Neuronal stem cell (in vitro differentiated cells): ENCODE measurements around the gene CDH15.
A peak's percentile ranks its signal among the peaks of the same experiment; 100 is the strongest.

Experiments
- DNase-seq: peaks from one replicate; pipeline ENCODE4 v3.0.0-alpha.2; 2013; ENCODE audit warnings: low spot score
- H2AFZ ChIP-seq: one replicate; pipeline ENCODE4 v1.6.1; 2013; ENCODE audit warnings: mild to moderate bottlenecking, low read length, inconsistent platforms
- H2AK5ac ChIP-seq: 2 replicates; pipeline ENCODE4 v1.6.1; 2013; ENCODE audit warnings: low read depth, mild to moderate bottlenecking, inconsistent platforms, low read length, moderate library complexity, mixed read lengths
- H2BK120ac ChIP-seq: 2 replicates; pipeline ENCODE4 v1.6.1; 2013; ENCODE audit warnings: low read depth, mild to moderate bottlenecking, inconsistent platforms, low read length, moderate library complexity, mixed read lengths
- H2BK12ac ChIP-seq: one replicate; pipeline ENCODE4 v1.6.1; 2013; ENCODE audit warnings: low read length, inconsistent platforms
- H2BK15ac ChIP-seq: 2 replicates; pipeline ENCODE4 v1.6.1; 2013; ENCODE audit warnings: mild to moderate bottlenecking, low read length, inconsistent platforms, mixed read lengths
- H2BK5ac ChIP-seq: one replicate; pipeline ENCODE4 v1.6.1; 2013; ENCODE audit warnings: inconsistent platforms, mild to moderate bottlenecking, low read length, moderate library complexity
- H3K14ac ChIP-seq: one replicate; pipeline ENCODE4 v1.6.1; 2013; ENCODE audit warnings: low read length, inconsistent platforms
- H3K18ac ChIP-seq: 2 replicates; pipeline ENCODE4 v1.6.1; 2013; ENCODE audit warnings: low read length, inconsistent platforms
- H3K23ac ChIP-seq: 2 replicates; pipeline ENCODE4 v1.6.1; 2013; ENCODE audit warnings: low read depth, mild to moderate bottlenecking, mixed read lengths, low read length, inconsistent platforms; ENCODE audit not compliant: poor library complexity
- H3K27ac ChIP-seq: replicated peaks from 3 replicates; pipeline ENCODE4 v1.5.1; 2013; ENCODE audit warnings: low read length, inconsistent platforms
- H3K27me3 ChIP-seq, 3 experiments: 2 replicates each; pipeline ENCODE4 v1.6.1; 2013; ENCODE audit warnings: low read length in 3 of 3, mild to moderate bottlenecking in 2 of 3, inconsistent platforms in 1 of 3, low read depth in 1 of 3, mixed read lengths in 1 of 3, moderate library complexity in 1 of 3; ENCODE audit not compliant: control insufficient read depth in 3 of 3, insufficient read depth in 3 of 3
- H3K36me3 ChIP-seq, 2 donors: replicated peaks in 1 of 2; 2 replicates each; pipeline ENCODE4 v1.6.1; 2013; ENCODE audit warnings: low read length in 2 of 2; ENCODE audit not compliant: control insufficient read depth in 2 of 2, insufficient read depth in 2 of 2
- H3K4ac ChIP-seq: 2 replicates; pipeline ENCODE4 v1.6.1; 2013; ENCODE audit warnings: inconsistent platforms, mild to moderate bottlenecking, low read length, moderate library complexity
- H3K4me1 ChIP-seq, 2 donors: 1 replicate in 1 of 2; 2 replicates in 1 of 2; pipeline ENCODE4 v1.6.1; 2013; ENCODE audit warnings: low read length in 2 of 2, low read depth in 1 of 2; ENCODE audit not compliant: control insufficient read depth in 2 of 2, insufficient read depth in 1 of 2
- H3K4me2 ChIP-seq: one replicate; pipeline ENCODE4 v1.6.1; 2013; ENCODE audit warnings: mild to moderate bottlenecking, low read length, inconsistent platforms; ENCODE audit not compliant: insufficient read depth, poor library complexity, severe bottlenecking
- H3K4me3 ChIP-seq, 2 donors: 2 replicates each; pipeline ENCODE4 v1.5.1; 2013; ENCODE audit warnings: low read length in 2 of 2, mild to moderate bottlenecking in 2 of 2, inconsistent platforms in 1 of 2, moderate library complexity in 1 of 2
- H3K79me1 ChIP-seq: one replicate; pipeline ENCODE4 v1.6.1; 2013; ENCODE audit warnings: low read depth, mild to moderate bottlenecking, inconsistent platforms, low read length, moderate library complexity
- H3K9ac ChIP-seq: one replicate; pipeline ENCODE4 v1.6.1; 2013; ENCODE audit warnings: mild to moderate bottlenecking, low read depth, low read length, inconsistent platforms; ENCODE audit not compliant: poor library complexity
- H3K9me3 ChIP-seq, 2 donors: replicated peaks in 1 of 2; 2 replicates each; pipeline versions ENCODE3 to v1.6.1; 2013; ENCODE audit warnings: low read length in 2 of 2, mild to moderate bottlenecking in 2 of 2, inconsistent platforms in 1 of 2, low read depth in 1 of 2, mixed read lengths in 1 of 2, moderate library complexity in 1 of 2; ENCODE audit not compliant: control insufficient read depth in 2 of 2, insufficient read depth in 1 of 2
- H4K8ac ChIP-seq: one replicate; pipeline ENCODE4 v1.6.1; 2013; ENCODE audit warnings: low read depth, mild to moderate bottlenecking, inconsistent platforms, low read length, moderate library complexity
- H4K91ac ChIP-seq: one replicate; pipeline ENCODE4 v1.6.1; 2013; ENCODE audit warnings: low read length, low read depth, mild to moderate bottlenecking, inconsistent platforms; ENCODE audit not compliant: poor library complexity
- WGBS, 2 donors: extraction: QIAGEN DNeasy Blood & Tissue Kit; methylation state at CpG; one replicate each; pipeline ENCODE4 v1.1.7; 2013; ENCODE audit warnings: missing lambda C conversion rate in 2 of 2, mixed read lengths in 1 of 2; ENCODE audit not compliant: insufficient read length in 2 of 2, insufficient replicate concordance in 1 of 2; ENCODE audit errors: extremely low coverage in 2 of 2; 5-methylcytosine and 5-hydroxymethylcytosine counted together

The CDH15 gene

DNA sequence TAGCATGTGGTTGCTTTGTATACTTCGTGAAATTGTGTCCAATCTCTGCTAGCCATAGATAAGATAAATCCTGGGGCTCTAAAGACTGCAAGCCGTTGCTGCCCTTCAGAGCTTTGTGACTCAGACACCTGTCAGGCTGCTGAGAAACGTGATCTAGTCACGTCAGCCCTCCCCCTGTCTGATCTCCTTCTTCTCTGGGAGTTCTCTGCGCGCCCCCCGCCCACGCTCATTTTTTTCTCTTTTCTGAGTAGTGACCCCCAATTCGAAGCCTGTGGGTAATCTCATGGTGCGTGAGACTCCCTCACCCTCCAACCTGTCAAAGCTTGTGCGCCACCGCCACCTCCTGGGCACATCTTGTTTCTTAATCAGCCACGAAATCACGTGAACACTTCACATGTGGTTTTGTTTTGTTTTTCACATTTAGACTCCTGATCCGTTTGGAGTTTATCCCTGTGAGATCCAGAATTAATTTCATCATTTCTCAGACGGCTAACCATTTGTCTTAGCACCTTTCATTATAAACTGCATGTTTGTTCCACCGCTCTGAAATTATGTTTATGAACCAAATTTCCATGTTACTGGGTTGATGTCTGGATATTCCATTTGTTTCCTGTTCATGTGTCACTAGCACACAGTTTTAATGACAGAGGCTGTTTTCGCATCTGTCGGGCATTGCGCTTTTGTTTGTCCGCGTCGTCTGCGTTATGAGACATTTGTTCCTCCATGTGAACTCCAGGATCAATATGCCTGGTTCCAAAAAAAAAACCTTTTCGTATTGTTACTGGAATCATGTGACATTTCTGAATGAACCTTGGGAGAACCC is 45.0 kb downstream of the CDH15 start:
- H2BK15ac ChIP-seq = no peak overlapping the region
- H3K27ac ChIP-seq = no peak overlapping the region
- no CpG with 5 or more reads among the region's 25 CpGs for WGBS, 2 donors
- no peak overlapping the region for H2AK5ac ChIP-seq
- no peak overlapping the region for H3K4ac ChIP-seq
- H3K18ac ChIP-seq = no peak overlapping the region
- H3K4me3 ChIP-seq = peak overlapping the region in 1 of 2 donors; percentile 97
- H2AFZ ChIP-seq = peak overlapping the region; percentile 100
- no peak overlapping the region for H3K23ac ChIP-seq
- no peak overlapping the region for H2BK12ac ChIP-seq
- H2BK120ac ChIP-seq = no peak overlapping the region
- peaks cover 4% of the 10 kb centered on the region for H3K79me1 ChIP-seq
- no peak overlapping the region for H2BK5ac ChIP-seq
- peaks cover 3 to 4% of the 10 kb centered on the region in 2 donors for H3K4me1 ChIP-seq
- peaks cover 7 to 13% of the 10 kb centered on the region in 2 donors for H3K36me3 ChIP-seq
- no peak overlapping the region for H4K91ac ChIP-seq
- no peak overlapping the region for H3K9ac ChIP-seq
- no peak overlapping the region for H3K14ac ChIP-seq
- peak overlapping the region; percentile 49 for H3K4me2 ChIP-seq
- no peak overlapping the region for H4K8ac ChIP-seq
- peak; percentile 67 for DNase-seq
- no peaks in the 10 kb centered on the region for H3K27me3 ChIP-seq
- no peaks in the 10 kb centered on the region for H3K9me3 ChIP-seq

DNA sequence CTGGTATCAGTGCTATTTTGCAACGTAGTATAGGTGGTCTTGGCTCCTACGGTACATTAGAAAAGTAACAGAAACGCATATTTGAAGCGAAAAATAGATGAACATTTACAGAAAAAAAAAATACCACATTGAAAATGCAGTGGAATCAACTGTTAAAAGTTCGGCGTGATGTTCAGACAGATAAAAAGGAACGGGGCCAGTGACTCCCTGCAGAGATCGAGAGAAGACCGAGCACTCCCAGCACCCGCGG is 45.5 kb downstream of the CDH15 start:
- Histone ChIP-seq H4K8ac (no peak overlapping the region), H4K91ac (no peak overlapping the region), H2BK15ac (no peak overlapping the region), H3K79me1 (peaks cover 4% of the 10 kb centered on the region), H3K4me3 (peak overlapping the region; percentile 92 to 97), H3K4me2 (peak overlapping the region; percentile 49), H3K36me3 (peaks cover 10 to 18% of the 10 kb centered on the region in 2 donors), H3K18ac (no peak overlapping the region), H3K27ac (no peak overlapping the region), H3K9ac (peak overlapping the region; percentile 91), H2BK12ac (no peak overlapping the region), H2BK5ac (no peak overlapping the region), H3K9me3 (no peaks in the 10 kb centered on the region), H3K23ac (no peak overlapping the region), H2AFZ (peak overlapping the region; percentile 100), H3K27me3 (peaks cover 0 to 2% (median 0%) of the 10 kb centered on the region in 3 experiments), H2AK5ac (no peak overlapping the region), H3K14ac (no peak overlapping the region), H2BK120ac (no peak overlapping the region), H3K4me1 (peaks cover 3 to 4% of the 10 kb centered on the region in 2 donors), H3K4ac (no peak overlapping the region)
- WGBS, 2 donors = no CpG with 5 or more reads among the region's 11 CpGs
- DNase-seq = no peak

DNA sequence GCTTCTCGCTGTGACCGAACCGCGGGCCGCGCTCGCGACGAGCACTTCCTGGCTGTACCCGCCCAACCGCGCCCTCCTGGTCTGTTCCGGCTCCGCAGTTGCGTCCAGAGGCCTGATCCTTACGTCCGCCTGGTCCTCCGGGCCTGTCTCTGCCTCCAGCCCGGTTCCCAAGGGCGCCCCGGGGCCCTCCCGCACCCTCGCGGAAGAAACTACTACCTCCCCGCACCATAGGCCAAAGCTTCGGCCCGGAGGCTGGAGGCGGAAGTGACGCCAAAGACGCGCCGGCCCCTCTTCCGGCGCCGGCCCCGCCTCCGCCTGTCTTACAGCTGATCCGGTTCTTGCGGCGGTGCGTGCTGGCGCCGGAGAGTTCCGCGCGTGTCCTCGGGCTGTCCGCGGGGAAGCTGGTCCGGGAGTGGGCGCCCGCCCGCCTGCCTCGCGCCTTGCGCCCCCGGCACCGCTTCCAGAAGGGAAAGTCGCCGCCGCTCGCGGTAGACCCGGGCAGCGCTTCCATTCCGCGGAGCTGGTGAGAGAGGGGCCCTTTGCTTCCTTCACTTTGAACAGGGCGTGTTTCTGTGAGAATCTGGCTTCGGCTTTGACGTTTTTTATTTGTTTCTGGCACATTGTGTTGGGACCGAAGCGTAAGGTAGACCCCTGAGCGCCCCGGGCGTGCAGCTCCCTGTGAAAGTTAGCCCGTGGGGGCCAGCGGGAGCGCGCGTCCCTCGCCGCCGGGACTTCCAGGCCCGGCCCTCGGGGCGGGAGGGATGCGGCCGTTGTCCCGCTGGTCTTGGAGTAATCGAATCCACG is 46.0 kb downstream of the CDH15 start, which contains the start of gene ZNF778:
TSS of gene ZNF778 (plus strand) at position 316 of the 804 bp plus-strand sequence. CDS start 3,425 bp downstream, outside the sequence.
- Histone ChIP-seq H3K79me1 (peaks cover 4% of the 10 kb centered on the region), H3K9me3 (no peaks in the 10 kb centered on the region), H3K4me2 (peak within 1 kb of the TSS; percentile 82), H2AFZ (peak within 1 kb of the TSS; percentile 100), H2BK12ac (no peak within 1 kb of the TSS), H3K27ac (peak within 1 kb of the TSS; percentile 36), H3K27me3 (peaks cover 0 to 2% (median 0%) of the 10 kb centered on the region in 3 experiments), H2AK5ac (no peak within 1 kb of the TSS), H3K14ac (no peak within 1 kb of the TSS), H4K91ac (no peak within 1 kb of the TSS), H3K4me1 (peaks cover 3 to 4% of the 10 kb centered on the region in 2 donors), H3K23ac (peak within 1 kb of the TSS; percentile 80), H2BK120ac (no peak within 1 kb of the TSS), H2BK15ac (no peak within 1 kb of the TSS), H3K9ac (peak within 1 kb of the TSS; percentile 91), H2BK5ac (no peak within 1 kb of the TSS), H3K4ac (no peak within 1 kb of the TSS), H3K4me3 (peak within 1 kb of the TSS; percentile 92 to 97), H4K8ac (peak within 1 kb of the TSS; percentile 88), H3K36me3 (peaks cover 11 to 23% of the 10 kb centered on the region in 2 donors), H3K18ac (peak within 1 kb of the TSS; percentile 97)
- WGBS, 2 donors = no CpG with 5 or more reads among the region's 91 CpGs
- DNase-seq = peak; percentile 72

DNA sequence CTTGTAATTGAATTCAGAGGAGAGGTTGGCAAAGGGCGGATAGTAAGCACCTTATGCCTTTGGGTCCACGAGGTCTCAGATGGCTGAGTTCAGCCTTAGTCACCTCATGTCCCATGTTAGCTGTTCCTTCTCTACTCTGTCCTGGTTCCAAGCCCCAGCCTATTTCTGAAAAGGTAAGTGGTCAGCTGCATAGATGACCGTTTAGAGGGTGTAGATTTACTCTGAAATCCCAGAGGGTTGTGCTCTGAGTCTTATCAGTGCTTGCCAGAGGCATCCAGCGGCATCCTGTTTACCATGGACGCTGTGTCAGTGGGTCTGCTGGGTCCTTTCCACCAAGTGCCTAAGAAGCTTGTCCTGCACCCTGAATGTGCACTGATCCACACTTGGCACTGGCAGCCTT is 47.8 kb downstream of the CDH15 start:
- Histone ChIP-seq H3K36me3 (peaks cover 18 to 35% of the 10 kb centered on the region in 2 donors), H2BK15ac (no peak overlapping the region), H4K8ac (no peak overlapping the region), H3K9me3 (no peaks in the 10 kb centered on the region), H3K4ac (no peak overlapping the region), H2BK120ac (no peak overlapping the region), H2AFZ (no peak overlapping the region), H2BK12ac (no peak overlapping the region), H3K18ac (no peak overlapping the region), H3K4me2 (no peak overlapping the region), H3K27me3 (peaks cover 0 to 2% (median 0%) of the 10 kb centered on the region in 3 experiments), H3K79me1 (peaks cover 4% of the 10 kb centered on the region), H3K27ac (no peak overlapping the region), H3K4me1 (peaks cover 3 to 4% of the 10 kb centered on the region in 2 donors), H3K14ac (no peak overlapping the region), H3K23ac (no peak overlapping the region), H3K9ac (no peak overlapping the region), H4K91ac (no peak overlapping the region), H2AK5ac (no peak overlapping the region), H2BK5ac (no peak overlapping the region), H3K4me3 (no peak overlapping the region)
- DNase-seq = no peak
- no CpG with 5 or more reads among the region's 5 CpGs for WGBS, 2 donors
